Ovary (tissue), 3 donors: Measurements from ENCODE around the gene TTLL5.

ENCODE experiments used
- CTCF ChIP-seq, 3 donors: fragments of 450-650 bp in 2 of 3; fragments of 200-600 bp in 1 of 3; IDR thresholded peaks; one replicate each; pipeline versions ENCODE4 v1.5.1 to v1.8.0; 2016 to 2022; ENCODE audit warnings: antibody characterized with exemption in 3 of 3, mild to moderate bottlenecking in 1 of 3
- POLR2A ChIP-seq: fragments of 450-650 bp; IDR thresholded peaks from one replicate; pipeline ENCODE4 v1.6.1; 2017; ENCODE audit warnings: antibody characterized with exemption, mild to moderate bottlenecking, moderate library complexity
- donor health status: DM: no; HTN: no; CAD: no.

GRCh38 chr14:75812622-75813021, 151.6 kb downstream of the TTLL5 start:
- no peak for TF ChIP-seq CTCF (IDR thresholded peaks at IDR 0.05)
- TF ChIP-seq POLR2A, result no peak
